NB4 (cell line): Measurements from ENCODE around the gene AOC1.

Source experiments
- MYC ChIP-seq: IDR thresholded peaks from 2 replicates; pipeline ENCODE4 v1.6.1; 2011; ENCODE audit warnings: low read depth, low read length
- POLR2A ChIP-seq: IDR thresholded peaks from 2 replicates; pipeline ENCODE4 v1.6.1; 2011; ENCODE audit warnings: mild to moderate bottlenecking; ENCODE audit not compliant: insufficient read length; ENCODE audit errors: extremely low read depth
- TF ChIP-seq, protein P1 (sequence below): IDR thresholded peaks from one replicate; pipeline ENCODE4 v1.5.1; 2012; ENCODE audit warnings: low read depth, low read length
- TF ChIP-seq, protein P2 (sequence below): IDR thresholded peaks from 2 replicates; pipeline ENCODE4 v1.6.1; 2011; ENCODE audit warnings: low read depth, low read length

DNA sequence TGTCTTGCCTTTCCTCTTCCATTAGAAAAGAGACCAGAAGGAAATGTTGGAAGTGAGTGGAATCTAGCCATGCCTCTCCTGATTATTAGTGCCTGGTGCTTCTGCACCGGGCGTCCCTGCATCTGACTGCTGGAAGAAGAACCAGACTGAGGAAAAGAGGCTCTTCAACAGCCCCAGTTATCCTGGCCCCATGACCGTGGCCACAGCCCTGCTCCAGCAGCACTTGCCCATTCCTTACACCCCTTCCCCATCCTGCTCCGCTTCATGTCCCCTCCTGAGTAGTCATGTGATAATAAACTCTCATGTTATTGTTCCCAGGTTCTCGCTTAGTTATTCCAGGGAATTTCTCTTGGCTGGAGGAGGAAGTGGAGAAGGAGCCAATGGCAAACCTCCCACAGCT, 47.5 kb upstream of the AOC1 start:
- TF ChIP-seq POLR2A (no peak), MYC (no peak)
- TF ChIP-seq, protein P1, sequence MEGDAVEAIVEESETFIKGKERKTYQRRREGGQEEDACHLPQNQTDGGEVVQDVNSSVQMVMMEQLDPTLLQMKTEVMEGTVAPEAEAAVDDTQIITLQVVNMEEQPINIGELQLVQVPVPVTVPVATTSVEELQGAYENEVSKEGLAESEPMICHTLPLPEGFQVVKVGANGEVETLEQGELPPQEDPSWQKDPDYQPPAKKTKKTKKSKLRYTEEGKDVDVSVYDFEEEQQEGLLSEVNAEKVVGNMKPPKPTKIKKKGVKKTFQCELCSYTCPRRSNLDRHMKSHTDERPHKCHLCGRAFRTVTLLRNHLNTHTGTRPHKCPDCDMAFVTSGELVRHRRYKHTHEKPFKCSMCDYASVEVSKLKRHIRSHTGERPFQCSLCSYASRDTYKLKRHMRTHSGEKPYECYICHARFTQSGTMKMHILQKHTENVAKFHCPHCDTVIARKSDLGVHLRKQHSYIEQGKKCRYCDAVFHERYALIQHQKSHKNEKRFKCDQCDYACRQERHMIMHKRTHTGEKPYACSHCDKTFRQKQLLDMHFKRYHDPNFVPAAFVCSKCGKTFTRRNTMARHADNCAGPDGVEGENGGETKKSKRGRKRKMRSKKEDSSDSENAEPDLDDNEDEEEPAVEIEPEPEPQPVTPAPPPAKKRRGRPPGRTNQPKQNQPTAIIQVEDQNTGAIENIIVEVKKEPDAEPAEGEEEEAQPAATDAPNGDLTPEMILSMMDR, result no peak
- TF ChIP-seq, protein P2, sequence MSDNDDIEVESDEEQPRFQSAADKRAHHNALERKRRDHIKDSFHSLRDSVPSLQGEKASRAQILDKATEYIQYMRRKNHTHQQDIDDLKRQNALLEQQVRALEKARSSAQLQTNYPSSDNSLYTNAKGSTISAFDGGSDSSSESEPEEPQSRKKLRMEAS, result no peak
